RWPE2 (cell line): ENCODE measurements around the gene RBMS3.

Experiments
- ATAC-seq: fragments of 200-7000 bp; cut with Tn5 transposase; 3 replicates; pipeline ENCODE4 v1.9.1; 2021; ENCODE audit warnings: low read depth
- DNase-seq: peaks from one replicate; pipeline ENCODE4 v3.0.0-alpha.2; 2020; ENCODE audit warnings: low spot score
- H3K27ac ChIP-seq: fragments of 450-650 bp; 2 replicates; pipeline ENCODE4 v1.5.1; 2017; ENCODE audit warnings: mild to moderate bottlenecking; ENCODE audit not compliant: poor library complexity, severe bottlenecking
- H3K27me3 ChIP-seq: fragments of 250-450 bp; sonication (Bioruptor Pico); 2 replicates; pipeline ENCODE4 v1.5.1; 2021; ENCODE audit warnings: mild to moderate bottlenecking, moderate library complexity; ENCODE audit not compliant: insufficient read depth, poor library complexity, severe bottlenecking
- H3K36me3 ChIP-seq: fragments of 250-450 bp; sonication (Bioruptor Pico); 2 replicates; pipeline ENCODE4 v1.5.1; 2020; ENCODE audit warnings: low read depth, mild to moderate bottlenecking, moderate library complexity
- H3K4me1 ChIP-seq: fragments of 250-450 bp; sonication (Bioruptor Pico); 2 replicates; pipeline ENCODE4 v1.5.1; 2021; ENCODE audit warnings: mild to moderate bottlenecking, moderate library complexity; ENCODE audit not compliant: insufficient read depth, poor library complexity, severe bottlenecking
- H3K4me3 ChIP-seq: fragments of 250-450 bp; sonication (Bioruptor Pico); 2 replicates; pipeline ENCODE4 v1.5.1; 2021; ENCODE audit warnings: mild to moderate bottlenecking, moderate library complexity; ENCODE audit not compliant: severe bottlenecking
- H3K9me3 ChIP-seq: fragments of 250-450 bp; sonication (Bioruptor Pico); 2 replicates; pipeline ENCODE4 v1.5.1; 2021; ENCODE audit warnings: mild to moderate bottlenecking, moderate library complexity; ENCODE audit not compliant: severe bottlenecking
- CTCF ChIP-seq: fragments of 450-650 bp; IDR thresholded peaks from one replicate; pipeline ENCODE4 v1.5.1; 2017; ENCODE audit warnings: mild to moderate bottlenecking, moderate library complexity; ENCODE audit not compliant: poor library complexity, severe bottlenecking

RBMS3 gene

GRCh38 chr3:29552051-29552450, 271.2 kb downstream of the RBMS3 start:
- Histone ChIP-seq H3K27ac (no peak overlapping the region), H3K4me3 (no peak overlapping the region), H3K27me3 (no peaks in the 10 kb centered on the region), H3K4me1 (no peaks in the 10 kb centered on the region), H3K9me3 (no peaks in the 10 kb centered on the region), H3K36me3 (no peaks in the 10 kb centered on the region)
- ATAC-seq (no peak), DNase-seq (no peak)
- TF ChIP-seq CTCF, result no peak

GRCh38 chr3:29554566-29554965, 273.7 kb downstream of the RBMS3 start:
- ATAC-seq (no peak), DNase-seq (no peak)
- Histone ChIP-seq H3K27ac (no peak overlapping the region), H3K4me1 (no peaks in the 10 kb centered on the region), H3K27me3 (no peaks in the 10 kb centered on the region), H3K4me3 (no peak overlapping the region), H3K36me3 (no peaks in the 10 kb centered on the region), H3K9me3 (no peaks in the 10 kb centered on the region)
- TF ChIP-seq CTCF, result no peak

GRCh38 chr3:29555590-29555989, 274.7 kb downstream of the RBMS3 start:
- Histone ChIP-seq H3K4me3 (no peak overlapping the region), H3K4me1 (no peaks in the 10 kb centered on the region), H3K27me3 (no peaks in the 10 kb centered on the region), H3K9me3 (no peaks in the 10 kb centered on the region), H3K27ac (no peak overlapping the region), H3K36me3 (no peaks in the 10 kb centered on the region)
- no peak for DNase-seq
- no peak for TF ChIP-seq CTCF
- ATAC-seq, result no peak

GRCh38 chr3:29557186-29557585, 276.3 kb downstream of the RBMS3 start:
- Histone ChIP-seq H3K36me3 (no peaks in the 10 kb centered on the region), H3K9me3 (no peaks in the 10 kb centered on the region), H3K27ac (no peak overlapping the region), H3K4me3 (no peak overlapping the region), H3K4me1 (no peaks in the 10 kb centered on the region), H3K27me3 (no peaks in the 10 kb centered on the region)
- DNase-seq, result no peak
- no peak for ATAC-seq
- TF ChIP-seq CTCF, result no peak

GRCh38 chr3:29557825-29558224, 277.0 kb downstream of the RBMS3 start:
- H3K27ac ChIP-seq, result no peak overlapping the region

More at GRCh38 chr3:29557825-29558224, 277.0 kb downstream of the RBMS3 start:
- no peak for TF ChIP-seq CTCF
- DNase-seq, result no peak
- Histone ChIP-seq H3K4me1 (no peaks in the 10 kb centered on the region), H3K4me3 (no peak overlapping the region), H3K9me3 (no peaks in the 10 kb centered on the region), H3K27me3 (no peaks in the 10 kb centered on the region), H3K36me3 (no peaks in the 10 kb centered on the region)
- ATAC-seq, result no peak
